GM23338 (cell line): Measurements from ENCODE around the gene OR6J1. TPM values are rescaled to one million over a fixed set of nuclear protein-coding genes. Genes with fewer than 3 reads are reported as not detected.

Source experiments
- ATAC-seq: fragments of 200-7000 bp; cut with Tn5 transposase; 3 replicates; pipeline ENCODE4 v1.9.1; 2020
- DNase-seq: peaks from one replicate; pipeline ENCODE4 v3.0.0-alpha.2; 2015; ENCODE audit warnings: low spot score
- H2AFZ ChIP-seq: fragments of 200-600 bp; sonication (generic); 2 replicates; pipeline ENCODE4 v1.8.0; 2016; ENCODE audit warnings: antibody characterized with exemption, mild to moderate bottlenecking, moderate library complexity
- H3F3A ChIP-seq: fragments of 200-600 bp; sonication (generic); replicated peaks from 2 replicates; pipeline ENCODE4 v1.8.0; 2017; ENCODE audit warnings: antibody characterized with exemption, mixed run types, low read depth
- H3K27ac ChIP-seq: fragments of 200-600 bp; sonication (generic); 2 replicates; pipeline ENCODE4 v1.6.1; 2016; ENCODE audit warnings: low read depth
- H3K27me3 ChIP-seq: fragments of 200-600 bp; sonication (generic); 2 replicates; pipeline ENCODE4 v1.8.0; 2016; ENCODE audit warnings: mild to moderate bottlenecking, mixed run types, moderate library complexity; ENCODE audit not compliant: insufficient read depth
- H3K36me3 ChIP-seq: fragments of 200-600 bp; sonication (generic); 2 replicates; pipeline ENCODE4 v1.8.0; 2016; ENCODE audit warnings: mild to moderate bottlenecking; ENCODE audit not compliant: insufficient read depth
- H3K4me1 ChIP-seq: fragments of 200-600 bp; sonication (generic); 2 replicates; pipeline ENCODE4 v1.8.0; 2016; ENCODE audit warnings: mild to moderate bottlenecking, moderate library complexity; ENCODE audit not compliant: insufficient read depth
- H3K4me2 ChIP-seq: fragments of 200-600 bp; sonication (generic); 2 replicates; pipeline ENCODE4 v1.7.1; 2017; ENCODE audit warnings: mixed run types
- H3K4me3 ChIP-seq: fragments of 200-600 bp; sonication (generic); 2 replicates; pipeline ENCODE4 v1.6.1; 2016; ENCODE audit warnings: mixed run types
- H3K79me2 ChIP-seq: fragments of 200-600 bp; sonication (generic); replicated peaks from 2 replicates; pipeline ENCODE4 v1.8.0; 2017; ENCODE audit warnings: mild to moderate bottlenecking; ENCODE audit not compliant: insufficient read depth
- H3K9me2 ChIP-seq: fragments of 200-600 bp; sonication (generic); 2 replicates; pipeline ENCODE4 v1.8.0; 2017; ENCODE audit not compliant: insufficient read depth
- H4K20me1 ChIP-seq: fragments of 200-600 bp; sonication (generic); replicated peaks from 2 replicates; pipeline ENCODE4 v1.8.0; 2017; ENCODE audit warnings: mild to moderate bottlenecking; ENCODE audit not compliant: insufficient read depth
- H3K27ac Mint-ChIP-seq: 2 replicates; pipeline ENCODE4 v1.8.0; 2020; ENCODE audit warnings: inconsistent platforms, mild to moderate bottlenecking, moderate library complexity, mixed read lengths
- H3K27me3 Mint-ChIP-seq: 3 replicates; pipeline ENCODE4 v1.8.0; 2022; ENCODE audit warnings: low read depth, mild to moderate bottlenecking, moderate library complexity, mixed read lengths, inconsistent platforms; ENCODE audit not compliant: insufficient read depth, poor library complexity
- H3K36me3 Mint-ChIP-seq: 3 replicates; pipeline ENCODE4 v1.8.0; 2021; ENCODE audit warnings: low read depth, mild to moderate bottlenecking, inconsistent platforms, moderate library complexity, mixed read lengths
- H3K4me1 Mint-ChIP-seq: 3 replicates; pipeline ENCODE4 v1.8.0; 2020; ENCODE audit warnings: mild to moderate bottlenecking, inconsistent platforms, mixed read lengths
- H3K4me3 Mint-ChIP-seq: 3 replicates; pipeline ENCODE4 v1.8.0; 2021; ENCODE audit warnings: moderate library complexity, mild to moderate bottlenecking, inconsistent platforms, mixed read lengths
- H3K9me3 Mint-ChIP-seq: 3 replicates; pipeline ENCODE4 v1.8.0; 2020; ENCODE audit warnings: moderate library complexity, mild to moderate bottlenecking, inconsistent platforms, mixed read lengths
- EZH2 ChIP-seq: fragments of 200-600 bp; sonication (generic); IDR thresholded peaks from one replicate; pipeline ENCODE4 v1.8.0; 2017; ENCODE audit warnings: antibody characterized with exemption, mild to moderate bottlenecking, low read depth; ENCODE audit not compliant: unreplicated experiment
- EZH2phosphoT487 ChIP-seq: fragments of 200-600 bp; sonication (generic); IDR thresholded peaks from one replicate; pipeline ENCODE4 v1.8.1; 2018; ENCODE audit warnings: antibody characterized with exemption; ENCODE audit not compliant: unreplicated experiment
- JUNB ChIP-seq: IDR thresholded peaks from one replicate; pipeline ENCODE4 v1.6.1; 2016; ENCODE audit warnings: antibody characterized with exemption; ENCODE audit not compliant: unreplicated experiment
- STAT1 ChIP-seq: IDR thresholded peaks from one replicate; pipeline ENCODE4 v1.6.1; 2016; ENCODE audit warnings: antibody characterized with exemption; ENCODE audit not compliant: unreplicated experiment
- ZNF114 ChIP-seq: fragments of 250-450 bp; sonication (Bioruptor Pico); IDR thresholded peaks from 2 replicates; pipeline ENCODE4 v1.5.0; 2020; ENCODE audit warnings: mild to moderate bottlenecking, moderate library complexity
- polyA plus RNA-seq: library from polyadenylated mRNA; unstranded; fragments of >200 nt; fragmentation: Nextera tagmentation; extraction: Ambion mirVana; gene quantifications from 2 replicates; pipeline ENCODE4 v1.2.1, GENCODE V29; 2016
- total RNA-seq: library from RNA; depleted of rRNA; stranded (reverse); fragments of >200 nt; shearing (Covaris generic); gene quantifications from 2 replicates; pipeline ENCODE4 v1.2.3, GENCODE V29; 2014
- TF ChIP-seq, protein P1 (sequence below): IDR thresholded peaks from 2 replicates; pipeline ENCODE4 v1.6.1; 2016; ENCODE audit warnings: antibody characterized with exemption
- TF ChIP-seq, protein P2 (sequence below): fragments of 250-450 bp; sonication (Bioruptor Pico); IDR thresholded peaks from 2 replicates; pipeline ENCODE4 v1.5.0; 2020; ENCODE audit warnings: mild to moderate bottlenecking, moderate library complexity

OR6J1 gene
- total and polyA plus RNA-seq, 2 experiments from 2014 or later, result not detected

DNA sequence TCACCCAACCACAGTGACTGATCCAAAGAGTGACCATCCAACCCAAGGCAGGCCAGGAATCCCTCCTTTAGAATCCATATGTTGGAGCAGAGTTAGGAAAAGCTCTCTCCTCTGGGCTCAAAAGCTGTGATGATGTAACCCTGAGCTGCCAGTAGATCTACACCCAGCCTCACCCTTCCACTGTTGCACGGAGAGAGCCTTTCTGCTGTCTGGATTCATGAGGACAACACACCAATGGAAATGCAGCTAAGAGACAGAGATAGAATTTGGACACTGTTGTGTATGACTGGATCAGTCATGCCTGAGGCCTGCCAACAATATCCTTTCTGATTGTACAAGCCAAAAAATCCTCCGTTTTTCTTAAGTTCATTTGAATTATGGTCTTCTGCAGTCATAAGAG lies 4.4 kb upstream of the OR6J1 start:
- peaks cover 4% of the 10 kb centered on the region; the same call in 1 of the 3 replicates for H3K4me1 Mint-ChIP-seq
- TF ChIP-seq EZH2phosphoT487 (no peak), STAT1 (no peak), EZH2 (no peak), ZNF114 (CRISPR knock-in tag) (no peak), JUNB (no peak)
- TF ChIP-seq, protein P1, sequence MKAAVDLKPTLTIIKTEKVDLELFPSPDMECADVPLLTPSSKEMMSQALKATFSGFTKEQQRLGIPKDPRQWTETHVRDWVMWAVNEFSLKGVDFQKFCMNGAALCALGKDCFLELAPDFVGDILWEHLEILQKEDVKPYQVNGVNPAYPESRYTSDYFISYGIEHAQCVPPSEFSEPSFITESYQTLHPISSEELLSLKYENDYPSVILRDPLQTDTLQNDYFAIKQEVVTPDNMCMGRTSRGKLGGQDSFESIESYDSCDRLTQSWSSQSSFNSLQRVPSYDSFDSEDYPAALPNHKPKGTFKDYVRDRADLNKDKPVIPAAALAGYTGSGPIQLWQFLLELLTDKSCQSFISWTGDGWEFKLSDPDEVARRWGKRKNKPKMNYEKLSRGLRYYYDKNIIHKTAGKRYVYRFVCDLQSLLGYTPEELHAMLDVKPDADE, result no peak
- TF ChIP-seq, protein P2, sequence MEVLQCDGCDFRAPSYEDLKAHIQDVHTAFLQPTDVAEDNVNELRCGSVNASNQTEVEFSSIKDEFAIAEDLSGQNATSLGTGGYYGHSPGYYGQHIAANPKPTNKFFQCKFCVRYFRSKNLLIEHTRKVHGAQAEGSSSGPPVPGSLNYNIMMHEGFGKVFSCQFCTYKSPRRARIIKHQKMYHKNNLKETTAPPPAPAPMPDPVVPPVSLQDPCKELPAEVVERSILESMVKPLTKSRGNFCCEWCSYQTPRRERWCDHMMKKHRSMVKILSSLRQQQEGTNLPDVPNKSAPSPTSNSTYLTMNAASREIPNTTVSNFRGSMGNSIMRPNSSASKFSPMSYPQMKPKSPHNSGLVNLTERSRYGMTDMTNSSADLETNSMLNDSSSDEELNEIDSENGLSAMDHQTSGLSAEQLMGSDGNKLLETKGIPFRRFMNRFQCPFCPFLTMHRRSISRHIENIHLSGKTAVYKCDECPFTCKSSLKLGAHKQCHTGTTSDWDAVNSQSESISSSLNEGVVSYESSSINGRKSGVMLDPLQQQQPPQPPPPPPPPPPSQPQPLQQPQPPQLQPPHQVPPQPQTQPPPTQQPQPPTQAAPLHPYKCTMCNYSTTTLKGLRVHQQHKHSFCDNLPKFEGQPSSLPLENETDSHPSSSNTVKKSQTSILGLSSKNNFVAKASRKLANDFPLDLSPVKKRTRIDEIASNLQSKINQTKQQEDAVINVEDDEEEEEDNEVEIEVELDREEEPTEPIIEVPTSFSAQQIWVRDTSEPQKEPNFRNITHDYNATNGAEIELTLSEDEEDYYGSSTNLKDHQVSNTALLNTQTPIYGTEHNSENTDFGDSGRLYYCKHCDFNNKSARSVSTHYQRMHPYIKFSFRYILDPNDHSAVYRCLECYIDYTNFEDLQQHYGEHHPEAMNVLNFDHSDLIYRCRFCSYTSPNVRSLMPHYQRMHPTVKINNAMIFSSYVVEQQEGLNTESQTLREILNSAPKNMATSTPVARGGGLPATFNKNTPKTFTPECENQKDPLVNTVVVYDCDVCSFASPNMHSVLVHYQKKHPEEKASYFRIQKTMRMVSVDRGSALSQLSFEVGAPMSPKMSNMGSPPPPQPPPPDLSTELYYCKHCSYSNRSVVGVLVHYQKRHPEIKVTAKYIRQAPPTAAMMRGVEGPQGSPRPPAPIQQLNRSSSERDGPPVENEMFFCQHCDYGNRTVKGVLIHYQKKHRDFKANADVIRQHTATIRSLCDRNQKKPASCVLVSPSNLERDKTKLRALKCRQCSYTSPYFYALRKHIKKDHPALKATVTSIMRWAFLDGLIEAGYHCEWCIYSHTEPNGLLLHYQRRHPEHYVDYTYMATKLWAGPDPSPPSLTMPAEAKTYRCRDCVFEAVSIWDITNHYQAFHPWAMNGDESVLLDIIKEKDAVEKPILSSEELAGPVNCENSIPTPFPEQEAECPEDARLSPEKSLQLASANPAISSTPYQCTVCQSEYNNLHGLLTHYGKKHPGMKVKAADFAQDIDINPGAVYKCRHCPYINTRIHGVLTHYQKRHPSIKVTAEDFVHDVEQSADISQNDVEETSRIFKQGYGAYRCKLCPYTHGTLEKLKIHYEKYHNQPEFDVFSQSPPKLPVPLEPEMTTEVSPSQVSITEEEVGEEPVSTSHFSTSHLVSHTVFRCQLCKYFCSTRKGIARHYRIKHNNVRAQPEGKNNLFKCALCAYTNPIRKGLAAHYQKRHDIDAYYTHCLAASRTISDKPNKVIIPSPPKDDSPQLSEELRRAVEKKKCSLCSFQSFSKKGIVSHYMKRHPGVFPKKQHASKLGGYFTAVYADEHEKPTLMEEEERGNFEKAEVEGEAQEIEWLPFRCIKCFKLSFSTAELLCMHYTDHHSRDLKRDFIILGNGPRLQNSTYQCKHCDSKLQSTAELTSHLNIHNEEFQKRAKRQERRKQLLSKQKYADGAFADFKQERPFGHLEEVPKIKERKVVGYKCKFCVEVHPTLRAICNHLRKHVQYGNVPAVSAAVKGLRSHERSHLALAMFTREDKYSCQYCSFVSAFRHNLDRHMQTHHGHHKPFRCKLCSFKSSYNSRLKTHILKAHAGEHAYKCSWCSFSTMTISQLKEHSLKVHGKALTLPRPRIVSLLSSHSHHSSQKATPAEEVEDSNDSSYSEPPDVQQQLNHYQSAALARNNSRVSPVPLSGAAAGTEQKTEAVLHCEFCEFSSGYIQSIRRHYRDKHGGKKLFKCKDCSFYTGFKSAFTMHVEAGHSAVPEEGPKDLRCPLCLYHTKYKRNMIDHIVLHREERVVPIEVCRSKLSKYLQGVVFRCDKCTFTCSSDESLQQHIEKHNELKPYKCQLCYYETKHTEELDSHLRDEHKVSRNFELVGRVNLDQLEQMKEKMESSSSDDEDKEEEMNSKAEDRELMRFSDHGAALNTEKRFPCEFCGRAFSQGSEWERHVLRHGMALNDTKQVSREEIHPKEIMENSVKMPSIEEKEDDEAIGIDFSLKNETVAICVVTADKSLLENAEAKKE (CRISPR knock-in tag), result no peak
- Histone ChIP-seq H3K4me1 (no peaks in the 10 kb centered on the region), H3K27me3 (no peaks in the 10 kb centered on the region), H3K27ac (no peak overlapping the region), H2AFZ (0 out of 2 replicates have a peak overlapping the region, but pooled peaks have one; percentile 52), H3F3A (no peaks in the 10 kb centered on the region), H3K79me2 (no peaks in the 10 kb centered on the region), H4K20me1 (no peaks in the 10 kb centered on the region), H3K4me2 (no peak overlapping the region), H3K36me3 (no peaks in the 10 kb centered on the region), H3K9me2 (no peaks in the 10 kb centered on the region), H3K4me3 (no peak overlapping the region)
- ATAC-seq (no peak), DNase-seq (no peak)
- no peak overlapping the region for H3K27ac Mint-ChIP-seq
- H3K36me3 Mint-ChIP-seq, result no peaks in the 10 kb centered on the region
- H3K27me3 Mint-ChIP-seq, result peaks cover 2% of the 10 kb centered on the region
- no peaks in the 10 kb centered on the region for H3K9me3 Mint-ChIP-seq
- H3K4me3 Mint-ChIP-seq, result no peak overlapping the region
